HG02798 (cell line): ENCODE data around the gene SYT9.

Experiments
- ATAC-seq: cut with Tn5 transposase; IDR thresholded peaks from one replicate; pipeline ENCODE4 v1.9.1; 2021; ENCODE audit warnings: mild to moderate bottlenecking; ENCODE audit not compliant: unreplicated experiment, poor library complexity

The SYT9 gene

DNA sequence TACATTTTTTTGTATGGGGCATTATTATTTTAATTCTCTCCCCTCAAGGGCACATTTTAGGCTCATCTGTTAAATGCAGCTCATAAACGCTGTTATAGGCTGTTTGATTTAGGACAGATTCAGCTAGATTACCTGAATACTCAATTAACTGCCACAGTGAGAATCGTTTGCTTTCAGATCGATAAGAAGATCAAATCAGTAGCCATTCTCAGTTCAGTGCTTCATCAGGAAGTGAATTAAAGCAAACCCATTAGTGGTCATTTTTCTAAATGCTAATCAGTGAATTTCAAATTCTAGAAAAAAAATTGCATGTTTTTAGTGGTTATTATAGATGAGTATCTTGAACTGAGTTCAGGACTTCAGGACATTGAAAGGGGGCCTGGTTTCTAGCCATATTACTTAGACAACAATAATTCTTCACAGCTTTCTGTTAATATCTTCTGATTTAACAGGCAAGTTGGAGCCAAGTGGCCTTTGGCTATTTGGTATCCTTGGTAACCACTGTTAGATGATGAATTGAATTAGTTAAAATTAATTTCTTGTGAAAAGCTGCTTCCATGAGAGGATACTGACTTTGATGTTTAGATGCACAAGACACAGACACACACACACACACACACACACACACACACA, 18.6 kb downstream of the SYT9 start:
- no peak for ATAC-seq

DNA sequence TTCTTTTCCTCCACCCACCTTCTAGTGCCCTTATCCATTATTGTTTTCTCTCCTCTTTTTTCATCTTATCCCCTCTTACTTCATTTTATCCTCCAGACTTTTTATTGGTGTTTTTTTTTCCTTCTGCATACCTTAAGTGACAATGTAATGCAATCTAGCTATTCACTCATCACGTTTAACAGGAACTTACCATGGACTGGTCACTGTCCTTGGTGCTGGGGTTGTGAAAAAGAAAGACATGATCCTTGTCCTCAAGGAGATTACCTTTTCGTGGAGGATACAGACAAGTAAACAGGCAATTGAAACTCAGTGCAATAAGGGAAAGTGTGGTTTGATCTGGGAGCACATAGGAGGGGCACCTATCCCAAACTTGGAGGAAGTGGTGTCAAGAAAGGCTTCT, 20.7 kb downstream of the SYT9 start:
- no peak for ATAC-seq

DNA sequence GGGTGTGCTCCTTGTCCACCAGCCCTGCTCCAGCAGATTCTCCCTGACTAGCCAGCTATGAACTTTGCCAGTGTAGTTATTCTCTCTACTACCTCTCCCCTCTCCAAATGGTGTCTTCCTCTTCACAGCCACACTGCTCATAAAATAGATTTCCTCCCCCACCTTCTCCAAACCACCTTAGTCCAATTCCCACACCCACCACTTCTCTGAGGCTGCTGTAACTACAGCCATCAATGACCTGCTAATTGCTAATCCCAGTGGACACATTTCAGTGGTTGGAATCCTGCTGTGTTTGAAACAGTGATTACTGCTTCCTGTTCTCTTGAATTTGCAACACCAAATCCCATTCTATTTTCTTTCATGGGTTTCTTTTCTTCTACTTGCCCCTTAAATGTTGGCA, 23.4 kb downstream of the SYT9 start:
- ATAC-seq = no peak

DNA sequence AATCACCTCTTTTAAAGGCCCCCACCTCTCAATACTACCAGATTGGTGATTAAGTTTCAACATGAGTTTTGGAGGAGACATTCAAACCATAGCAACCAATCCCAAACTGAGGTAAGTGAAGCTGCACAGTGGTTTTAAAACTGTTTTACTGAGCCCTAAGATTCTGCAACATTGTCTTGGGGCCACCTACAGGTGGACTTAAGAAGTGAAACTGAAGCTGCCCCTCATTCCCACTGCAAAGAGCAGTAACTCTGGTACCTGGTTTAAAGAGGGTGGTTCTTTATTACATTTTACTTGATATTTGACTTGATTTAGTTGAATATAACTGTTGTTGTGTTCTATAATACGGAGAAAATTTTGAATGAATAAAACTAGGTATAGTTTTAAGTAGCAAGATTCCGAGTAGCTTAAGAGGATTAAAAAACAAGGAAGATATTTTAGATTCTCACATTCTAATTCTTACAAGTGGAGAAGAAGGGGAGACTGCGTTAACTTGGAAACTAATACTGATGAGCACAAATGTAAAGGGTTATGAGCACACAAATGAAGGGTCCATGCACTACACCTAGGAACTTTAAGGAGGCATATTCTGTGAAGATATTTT, 26.7 kb downstream of the SYT9 start:
- no peak for ATAC-seq

DNA sequence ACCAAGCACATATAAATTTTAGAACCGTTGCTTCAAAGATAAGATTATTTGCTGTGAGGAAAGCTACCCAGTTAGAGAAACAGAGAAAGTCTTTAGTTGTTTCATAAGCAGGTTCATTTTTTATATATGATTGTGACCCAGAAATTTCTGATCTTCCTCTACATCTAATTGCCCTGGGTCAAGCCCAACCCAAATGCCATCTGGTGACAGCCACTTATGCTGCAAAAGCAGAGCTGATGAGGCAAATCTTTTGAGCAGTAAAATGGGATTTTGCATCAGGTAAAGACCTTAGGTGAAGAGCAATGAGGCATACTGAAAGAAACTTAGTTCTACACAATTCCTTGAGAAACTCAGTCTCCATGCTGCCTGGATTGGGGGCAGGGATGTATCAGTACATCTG, 28.0 kb downstream of the SYT9 start:
- no peak for ATAC-seq

DNA sequence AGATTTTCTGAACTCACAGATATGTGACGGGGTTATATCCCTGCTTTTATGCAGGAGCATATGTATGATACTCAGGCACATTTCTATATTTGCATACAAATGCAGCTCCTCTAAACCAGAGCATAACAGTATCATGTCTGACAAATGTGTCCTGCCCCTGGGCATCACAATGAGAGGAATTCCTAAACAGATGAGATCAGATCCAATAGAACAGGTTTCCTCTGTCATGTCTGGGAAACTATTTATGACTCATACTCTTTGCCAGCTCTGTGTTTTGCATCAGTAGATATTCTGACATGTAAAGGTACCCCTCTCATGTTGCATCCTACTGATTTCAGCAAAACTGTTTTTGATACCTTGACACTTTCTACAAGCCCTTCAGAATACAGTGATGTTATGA, 29.4 kb downstream of the SYT9 start:
- ATAC-seq = no peak

DNA sequence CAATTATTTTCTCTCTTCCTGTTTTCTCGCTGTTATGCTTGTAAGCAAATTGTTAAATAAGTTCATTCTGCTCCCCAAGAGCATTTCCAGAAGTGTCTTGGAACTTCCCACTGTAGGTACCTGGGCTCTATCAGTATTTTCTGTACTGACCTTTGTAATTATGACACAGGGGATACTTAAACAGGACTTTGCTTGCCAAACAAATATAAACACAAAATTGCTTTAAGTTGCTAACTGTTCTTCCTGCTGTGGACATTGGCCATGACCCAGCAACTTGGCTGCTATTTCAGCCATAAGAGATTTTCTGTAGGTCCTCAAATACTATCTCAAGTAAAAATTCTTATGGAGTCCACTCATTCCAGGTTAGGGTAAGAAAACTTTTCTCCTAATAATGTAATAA, 30.1 kb downstream of the SYT9 start:
- no peak for ATAC-seq

DNA sequence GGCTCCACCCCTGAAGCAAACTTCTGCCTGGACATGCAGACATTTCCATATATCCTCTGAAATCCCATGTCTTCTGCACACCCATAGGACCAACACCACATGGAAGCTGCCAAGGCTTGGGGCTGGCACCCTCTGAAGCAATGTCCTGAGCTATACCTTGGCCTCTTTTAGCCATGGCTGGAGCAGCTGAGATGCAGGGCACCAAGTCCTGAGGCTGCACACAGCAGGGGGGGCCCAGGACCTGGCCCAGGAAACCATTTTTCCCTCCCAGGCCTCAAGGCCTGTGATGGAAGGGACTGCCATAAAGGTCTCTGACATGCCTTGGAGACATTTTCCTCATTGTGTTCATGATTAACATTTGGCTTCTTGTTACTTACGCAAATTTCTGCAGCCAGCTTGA, 34.5 kb downstream of the SYT9 start:
- ATAC-seq = no peak

DNA sequence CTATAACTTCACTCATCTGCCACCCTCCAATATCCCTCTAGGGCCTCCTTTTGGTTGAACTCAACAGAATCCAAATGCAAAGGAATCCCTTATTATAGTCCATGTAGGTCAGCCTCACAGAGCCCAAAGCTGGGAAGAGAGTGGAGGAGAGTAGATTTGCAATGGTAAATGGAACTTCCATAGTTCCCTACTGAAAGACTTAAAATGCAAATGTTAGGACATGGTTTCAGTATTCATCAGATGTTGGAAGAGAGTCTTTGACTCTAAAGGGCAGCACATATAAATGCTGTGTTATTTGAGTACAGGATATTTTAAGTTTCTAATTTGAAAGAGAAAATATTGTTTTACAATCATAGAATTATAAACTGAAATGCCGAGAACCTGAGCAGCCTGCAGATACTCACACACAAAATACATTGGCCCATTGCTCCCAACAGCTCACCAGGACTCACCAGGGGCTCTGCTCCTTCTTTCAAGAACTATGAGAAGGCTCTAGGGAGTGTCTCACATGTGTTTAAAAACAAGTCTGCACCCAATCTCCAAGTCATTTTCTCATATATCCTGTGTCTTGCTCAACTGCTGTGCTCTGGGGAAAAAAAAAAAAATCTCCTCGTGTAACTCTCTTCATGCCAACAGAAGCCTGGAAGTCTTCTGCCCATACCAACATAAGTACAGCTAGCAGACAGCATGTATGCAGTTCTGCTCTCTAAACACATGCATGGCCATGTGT, 39.6 kb downstream of the SYT9 start:
- no peak for ATAC-seq

DNA sequence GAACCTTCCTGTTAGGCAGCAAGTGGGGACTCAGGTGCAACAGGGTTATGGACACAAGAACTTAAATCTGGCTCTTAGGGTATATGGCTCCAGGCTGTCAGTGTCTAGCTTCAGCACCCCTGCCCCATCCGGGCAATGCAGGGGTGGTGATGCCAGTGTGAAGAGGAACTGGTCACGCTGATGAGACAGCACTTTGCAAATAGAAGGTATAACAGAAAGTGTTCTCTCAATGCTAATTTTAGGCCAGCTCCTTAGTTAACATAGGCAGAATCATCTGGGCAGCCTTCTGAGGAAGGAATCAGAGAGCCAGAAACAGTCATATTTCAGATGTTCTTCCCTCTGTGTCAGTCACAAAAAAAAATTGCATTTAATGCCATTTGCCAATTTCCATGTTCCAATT, 41.2 kb downstream of the SYT9 start:
- no peak for ATAC-seq

DNA sequence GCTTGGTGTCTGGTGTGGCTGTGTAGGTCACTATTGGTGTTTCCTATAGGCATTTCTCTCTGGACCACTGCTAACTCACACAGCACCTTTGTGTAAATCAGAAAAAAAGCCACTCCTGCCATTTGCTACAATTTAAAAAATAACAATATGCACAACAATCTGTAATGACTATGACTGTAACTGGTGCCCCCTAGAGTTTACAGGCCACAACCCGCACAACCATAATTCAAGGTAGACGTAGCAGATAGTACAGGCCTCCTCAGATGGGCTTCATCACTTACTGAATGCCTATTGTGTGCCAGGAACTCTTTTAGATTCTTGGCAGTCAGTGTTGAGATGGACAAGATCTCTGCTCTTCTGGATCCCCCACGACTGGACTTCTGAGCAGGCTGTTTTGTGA, 47.7 kb downstream of the SYT9 start:
- ATAC-seq = no peak

DNA sequence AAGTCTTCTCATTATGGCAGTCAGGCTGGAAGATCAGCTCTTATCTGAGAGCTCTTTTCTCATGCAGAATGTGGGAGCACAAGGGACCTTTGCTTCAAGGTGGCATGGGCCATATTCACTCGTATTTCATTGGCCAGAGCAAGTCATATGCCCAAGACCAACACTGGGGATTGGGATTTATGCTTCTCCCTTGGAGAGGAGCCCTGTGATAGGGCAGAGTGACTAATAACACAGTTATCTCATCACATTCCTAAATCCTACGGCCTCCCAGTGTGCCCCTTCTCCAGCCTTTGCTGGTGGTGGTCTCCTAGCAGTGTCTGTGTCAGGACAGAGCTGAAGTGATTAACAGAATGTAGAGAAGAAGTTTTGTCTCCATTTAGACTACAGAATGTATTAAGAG, 48.6 kb downstream of the SYT9 start:
- ATAC-seq = no peak

DNA sequence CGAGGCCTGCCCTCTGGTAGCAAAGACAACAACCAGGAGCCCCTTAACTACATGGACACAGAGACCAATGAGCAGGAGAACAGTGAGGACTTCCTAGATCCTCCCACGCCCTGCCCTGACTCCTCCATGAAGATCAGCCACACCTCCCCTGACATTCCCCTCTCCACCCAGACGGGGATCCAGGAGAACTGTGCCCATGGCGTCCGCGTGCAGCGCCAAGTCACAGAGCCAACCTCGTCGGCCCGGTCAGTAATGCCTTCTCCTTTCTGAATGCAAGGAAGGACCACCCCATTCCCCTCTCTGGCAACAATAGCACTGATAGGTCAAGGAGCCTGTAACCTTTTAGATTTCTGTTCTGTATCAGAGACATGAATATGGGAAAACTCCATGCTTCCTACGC, 51.4 kb downstream of the SYT9 start:
- ATAC-seq = no peak

DNA sequence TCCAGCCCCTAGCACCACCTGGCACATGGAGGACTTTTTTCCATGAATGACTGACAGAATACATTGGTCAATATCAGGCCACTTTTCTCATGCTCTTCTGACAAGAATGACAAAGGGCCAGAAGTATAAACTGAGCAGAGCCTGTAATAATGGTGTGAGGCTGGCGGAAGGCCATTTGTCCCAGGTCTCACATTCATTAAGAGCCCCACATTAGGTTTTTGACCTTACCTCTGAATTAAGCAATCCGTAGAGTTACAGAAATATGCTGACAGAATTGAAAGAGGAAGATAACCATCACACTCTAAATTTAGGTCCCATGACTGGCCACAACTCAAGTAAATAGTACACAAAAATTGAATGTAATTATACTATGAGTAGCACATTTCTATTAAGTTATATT, 55.2 kb downstream of the SYT9 start:
- no peak for ATAC-seq

DNA sequence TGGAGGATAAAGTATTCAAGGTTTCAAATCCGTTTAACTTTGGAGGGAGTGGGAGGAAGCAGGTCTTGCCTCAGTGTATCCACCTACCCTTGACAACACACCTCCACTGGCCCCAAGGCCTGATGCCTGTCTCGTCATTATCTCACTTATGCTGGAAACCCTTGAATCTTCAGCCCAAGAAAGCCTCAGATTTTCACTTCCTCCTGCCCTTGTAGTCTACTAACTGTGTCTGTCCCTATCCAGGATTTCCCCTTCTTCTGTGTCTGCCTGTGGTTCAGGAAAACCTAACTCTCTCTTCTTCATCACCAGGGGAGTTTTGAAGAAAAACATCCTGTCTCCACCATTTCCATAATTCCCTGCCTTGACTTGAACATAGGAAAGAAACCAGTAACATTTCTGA, 56.1 kb downstream of the SYT9 start:
- peak; percentile 73 for ATAC-seq

DNA sequence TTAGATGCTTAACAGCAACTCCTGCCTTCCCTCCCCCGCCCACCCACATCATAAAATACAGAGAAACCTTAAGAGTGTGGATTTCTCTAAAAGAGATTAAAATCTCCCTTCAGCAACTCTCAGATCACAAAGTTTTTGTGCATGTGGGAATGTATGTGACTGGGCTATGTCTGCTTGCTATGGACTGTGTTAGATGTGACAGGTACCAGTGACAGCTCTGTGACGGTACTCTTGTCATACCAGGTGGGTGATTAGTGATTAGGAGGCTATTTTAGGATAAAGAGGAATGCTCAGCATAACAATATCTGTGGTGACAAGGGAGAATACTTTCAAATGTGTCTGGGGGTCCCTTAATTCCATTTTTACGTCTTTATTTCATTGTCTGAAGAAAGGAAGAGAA, 60.2 kb downstream of the SYT9 start:
- ATAC-seq = no peak

DNA sequence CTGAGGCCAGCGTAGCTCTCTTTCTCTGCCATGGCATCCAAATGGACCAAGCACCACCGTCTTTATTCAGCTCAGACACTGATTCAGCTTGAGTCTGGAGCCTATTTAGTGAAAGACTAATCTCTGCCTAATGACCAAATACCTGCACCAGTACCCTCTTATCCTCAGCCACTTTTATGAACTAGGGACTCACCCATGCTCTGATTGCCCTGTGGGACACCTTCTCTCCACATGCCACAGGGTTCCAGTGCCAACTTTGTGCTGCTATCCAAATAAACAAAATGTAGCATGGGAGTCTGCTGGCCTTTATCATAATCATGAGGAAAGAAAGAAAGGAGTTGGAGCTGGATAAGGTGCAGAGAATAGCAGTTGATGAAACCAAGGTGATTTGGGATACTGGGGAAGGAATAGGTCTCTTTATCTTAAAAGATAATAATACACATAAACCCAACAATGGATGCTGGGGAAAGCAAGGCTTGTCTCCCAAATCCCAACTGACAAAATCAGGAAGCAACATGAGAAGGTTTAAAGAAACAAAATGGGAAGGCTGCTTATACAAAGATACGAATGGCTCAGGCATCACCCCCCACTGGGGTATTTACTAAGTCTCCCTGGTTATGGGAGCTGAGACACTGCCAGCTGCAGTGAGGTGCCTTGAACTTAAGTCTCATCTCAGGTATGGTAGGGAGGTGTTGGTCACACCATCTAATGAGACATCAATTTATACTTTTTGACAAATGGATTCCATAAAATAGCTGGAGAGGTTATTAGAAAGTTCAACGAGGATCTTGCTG, 63.3 kb downstream of the SYT9 start:
- ATAC-seq = no peak

DNA sequence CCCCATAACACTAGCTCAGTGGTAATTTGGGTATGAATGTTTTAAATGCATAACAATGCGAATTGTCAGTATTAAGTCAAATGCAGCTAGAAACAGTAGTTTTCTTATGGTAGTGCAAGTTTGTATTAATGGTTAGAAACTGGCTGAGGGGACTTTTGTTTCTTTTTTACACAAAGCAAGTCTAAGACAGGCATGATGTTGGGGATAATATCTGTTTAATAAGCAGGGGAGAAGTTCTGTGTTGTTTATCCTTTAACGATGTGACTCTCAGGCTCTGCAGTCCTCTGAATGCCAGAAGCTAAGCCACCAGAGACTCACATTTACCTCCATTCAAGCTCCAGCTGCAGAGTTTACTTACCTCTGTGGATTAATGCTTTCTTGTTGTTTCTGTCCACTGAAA, 67.8 kb downstream of the SYT9 start:
- no peak for ATAC-seq

DNA sequence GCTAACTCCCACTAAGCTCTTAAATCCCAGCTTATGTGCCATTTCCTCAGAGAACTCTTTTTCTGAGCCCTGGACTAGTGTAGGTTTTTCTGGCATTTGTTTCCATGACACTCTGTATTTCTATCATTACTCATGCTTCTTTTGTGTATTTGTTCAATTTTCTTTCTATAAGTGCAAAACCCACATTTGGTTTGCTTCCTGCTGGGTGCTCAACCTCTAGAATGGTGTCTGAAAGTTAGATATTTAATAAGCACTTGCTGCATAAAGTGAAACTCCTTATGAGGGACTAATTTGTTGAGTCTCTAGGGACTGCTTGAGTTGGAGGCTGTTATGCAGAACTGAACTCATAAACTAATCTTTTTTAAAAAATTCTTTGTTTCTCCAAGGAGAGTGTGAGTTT, 68.6 kb downstream of the SYT9 start:
- no peak for ATAC-seq

DNA sequence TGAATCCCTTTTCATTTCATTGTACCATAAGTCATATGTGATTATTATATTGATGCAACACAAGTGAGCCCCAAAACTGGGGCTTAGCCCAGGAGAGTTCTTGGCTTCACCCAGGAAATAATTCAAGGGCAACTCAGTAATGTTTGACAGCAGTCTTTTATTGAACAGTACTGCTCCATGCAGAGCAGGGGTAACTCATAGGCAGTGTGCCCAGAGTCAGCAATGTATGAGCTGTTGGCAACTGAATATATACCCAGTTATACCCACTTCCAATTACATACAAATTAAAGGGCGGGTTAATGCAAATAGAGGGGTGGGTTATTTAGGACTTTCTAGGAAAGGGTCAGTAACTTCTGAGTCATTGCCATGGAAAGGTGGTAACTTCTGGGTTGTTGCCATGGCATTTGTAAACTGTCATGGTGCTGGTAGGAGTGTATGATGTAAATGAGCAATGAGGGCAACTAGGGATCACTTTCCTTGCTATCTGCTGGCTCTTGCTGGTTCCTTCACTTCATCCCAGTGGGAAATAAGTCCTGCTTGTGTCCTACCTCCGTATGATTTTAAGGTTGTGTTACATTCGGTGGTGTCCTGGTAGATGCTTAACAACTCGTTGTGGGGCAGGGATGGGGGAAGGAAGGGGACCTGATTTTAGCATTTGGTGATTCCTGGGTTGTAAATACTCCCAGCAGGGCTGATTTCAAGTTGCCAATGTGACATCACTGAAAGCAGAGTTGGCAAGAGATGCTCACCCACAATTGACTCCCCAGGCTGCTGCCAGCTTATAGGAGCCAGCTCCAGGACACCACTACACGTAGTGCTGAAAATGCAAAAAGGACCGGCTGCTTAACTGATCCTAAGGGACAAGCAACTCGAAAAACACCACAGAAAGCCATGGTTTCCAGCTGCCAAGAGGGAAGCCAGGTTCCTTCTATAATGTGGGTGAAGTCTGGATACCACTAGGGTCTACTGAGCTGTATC, 70.1 kb downstream of the SYT9 start:
- no peak for ATAC-seq
